M059J (cell line): ENCODE data around the gene ASS1. TPM values are rescaled to one million over a fixed set of nuclear protein-coding genes. Genes with fewer than 3 reads are reported as not detected.

Experiments
- DNase-seq: peaks from one replicate; pipeline ENCODE4 v3.0.0-alpha.2; 2012; ENCODE audit warnings: low read depth
- total RNA-seq: library from RNA; depleted of rRNA; stranded (reverse); fragments of >200 nt; shearing (Covaris generic); gene quantifications from 2 replicates; pipeline ENCODE4 v1.2.3, GENCODE V29; 2014

Gene ASS1
- total RNA-seq, 1 experiment from 2014 or later: 0.74 TPM

DNA sequence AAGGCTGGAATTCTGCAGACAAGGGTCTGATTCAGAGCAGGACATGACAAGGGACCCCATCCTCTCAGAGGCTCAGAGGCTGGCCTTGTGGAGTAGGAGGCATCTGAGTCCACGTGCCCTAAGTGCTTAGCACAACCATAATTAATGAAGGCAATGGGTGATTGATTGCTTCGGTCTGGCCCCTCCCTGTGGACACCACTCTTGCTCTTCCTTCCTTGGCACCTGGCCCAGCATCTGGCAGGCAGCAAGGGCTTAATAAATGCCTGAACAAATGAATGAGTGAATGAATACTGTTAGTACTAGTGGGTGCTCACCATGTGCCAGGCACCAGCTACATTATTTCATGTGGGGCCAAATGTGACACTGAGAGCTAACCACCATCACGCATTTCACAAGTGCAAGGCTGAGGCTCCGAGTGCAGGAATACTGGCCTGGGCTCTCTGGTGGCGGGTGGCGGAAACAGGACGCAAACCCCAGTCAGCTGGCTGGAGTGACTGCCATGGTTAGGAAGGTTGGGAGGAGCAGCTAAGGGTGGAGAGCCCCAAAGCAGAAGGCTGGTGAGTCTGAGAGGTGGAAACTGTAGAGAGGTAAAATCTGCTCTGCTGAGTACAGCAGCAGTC lies 53.6 kb downstream of the ASS1 start:
- no peak for DNase-seq

GRCh38 chr9:130498918-130499698 lies 54.3 kb downstream of the ASS1 start:
- DNase-seq: no peak

GRCh38 chr9:130499804-130500263 lies 55.1 kb downstream of the ASS1 start:
- DNase-seq: peak; percentile 63

DNA sequence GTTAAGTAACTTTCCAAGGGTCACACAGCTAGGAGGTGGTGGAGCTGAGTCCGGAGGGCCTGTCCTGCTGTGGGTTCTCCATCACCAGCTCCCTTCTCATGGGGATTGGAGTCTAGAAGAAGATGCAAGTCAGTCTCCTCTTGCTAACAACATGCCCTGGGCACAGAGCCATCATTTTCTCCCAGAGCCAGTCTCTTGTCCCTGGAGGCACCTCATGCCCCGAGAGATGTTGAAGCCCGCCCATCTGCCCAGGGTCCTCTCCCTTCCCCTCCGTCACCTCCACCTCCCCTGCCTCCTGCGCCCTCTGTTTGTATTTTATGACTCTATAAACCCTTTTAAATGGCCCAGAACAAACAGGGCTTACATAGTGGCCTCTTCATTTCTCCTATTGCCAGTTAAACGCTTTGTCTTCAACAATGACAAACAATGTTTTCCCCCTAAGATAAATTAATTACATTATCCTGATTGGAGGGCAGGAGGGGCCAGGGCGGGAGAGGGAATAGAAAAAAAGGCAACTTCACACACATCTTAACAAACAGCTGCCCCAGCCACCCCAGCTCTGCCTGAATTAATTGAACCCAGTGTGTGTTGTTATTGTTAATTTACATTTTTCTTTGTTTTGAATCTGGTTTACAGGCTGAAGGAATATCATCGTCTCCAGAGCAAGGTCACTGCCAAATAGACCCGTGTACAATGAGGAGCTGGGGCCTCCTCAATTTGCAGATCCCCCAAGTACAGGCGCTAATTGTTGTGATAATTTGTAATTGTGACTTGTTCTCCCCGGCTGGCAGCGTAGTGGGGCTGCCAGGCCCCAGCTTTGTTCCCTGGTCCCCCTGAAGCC lies 55.8 kb downstream of the ASS1 start:
- peak; percentile 22 for DNase-seq

GRCh38 chr9:130501639-130502038 lies 56.9 kb downstream of the ASS1 start:
- DNase-seq: no peak

DNA sequence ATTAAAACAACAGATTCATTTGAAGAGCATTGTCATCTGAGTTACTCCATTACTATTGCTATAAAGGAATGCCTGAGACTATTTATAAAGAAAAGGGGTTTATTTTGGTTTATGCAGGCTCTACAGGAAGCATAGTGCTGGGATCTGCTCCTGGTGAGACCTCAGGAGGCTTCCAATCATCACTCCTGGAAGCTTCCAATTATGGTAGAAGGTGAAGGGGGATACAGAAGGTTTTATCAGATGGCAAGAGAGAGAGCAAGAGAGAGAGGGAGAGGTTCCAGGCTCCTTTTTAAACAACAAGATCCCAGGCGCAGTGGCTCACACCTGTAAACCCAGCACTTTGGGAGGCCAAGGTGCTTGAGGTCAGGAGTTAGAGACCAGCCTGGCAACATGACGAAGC lies 63.5 kb downstream of the ASS1 start:
- DNase-seq: no peak

GRCh38 chr9:130512199-130512598 lies 67.4 kb downstream of the ASS1 start:
- DNase-seq: no peak

DNA sequence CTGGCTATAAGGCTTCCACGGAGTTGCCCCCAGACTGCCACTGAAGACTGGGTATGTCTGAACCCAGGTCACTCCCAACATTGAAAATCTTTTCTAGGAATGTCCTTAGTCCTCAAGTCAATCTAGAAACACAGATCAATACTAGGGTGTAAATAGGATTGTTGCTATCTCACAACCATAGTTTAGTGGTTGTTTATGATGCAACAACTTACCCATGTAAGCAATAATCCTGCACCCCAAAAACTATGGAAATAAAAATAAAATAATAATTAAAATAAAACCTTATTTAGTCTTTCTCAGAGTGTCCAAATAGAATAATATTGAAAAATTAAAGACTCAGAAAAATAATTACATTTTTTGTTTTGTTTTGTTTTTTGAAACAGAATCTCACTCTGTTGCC lies 68.3 kb downstream of the ASS1 start:
- DNase-seq: no peak

- no peak for DNase-seq
Measured at GRCh38 chr9:130518233-130518632, 73.5 kb downstream of the ASS1 start.

DNA sequence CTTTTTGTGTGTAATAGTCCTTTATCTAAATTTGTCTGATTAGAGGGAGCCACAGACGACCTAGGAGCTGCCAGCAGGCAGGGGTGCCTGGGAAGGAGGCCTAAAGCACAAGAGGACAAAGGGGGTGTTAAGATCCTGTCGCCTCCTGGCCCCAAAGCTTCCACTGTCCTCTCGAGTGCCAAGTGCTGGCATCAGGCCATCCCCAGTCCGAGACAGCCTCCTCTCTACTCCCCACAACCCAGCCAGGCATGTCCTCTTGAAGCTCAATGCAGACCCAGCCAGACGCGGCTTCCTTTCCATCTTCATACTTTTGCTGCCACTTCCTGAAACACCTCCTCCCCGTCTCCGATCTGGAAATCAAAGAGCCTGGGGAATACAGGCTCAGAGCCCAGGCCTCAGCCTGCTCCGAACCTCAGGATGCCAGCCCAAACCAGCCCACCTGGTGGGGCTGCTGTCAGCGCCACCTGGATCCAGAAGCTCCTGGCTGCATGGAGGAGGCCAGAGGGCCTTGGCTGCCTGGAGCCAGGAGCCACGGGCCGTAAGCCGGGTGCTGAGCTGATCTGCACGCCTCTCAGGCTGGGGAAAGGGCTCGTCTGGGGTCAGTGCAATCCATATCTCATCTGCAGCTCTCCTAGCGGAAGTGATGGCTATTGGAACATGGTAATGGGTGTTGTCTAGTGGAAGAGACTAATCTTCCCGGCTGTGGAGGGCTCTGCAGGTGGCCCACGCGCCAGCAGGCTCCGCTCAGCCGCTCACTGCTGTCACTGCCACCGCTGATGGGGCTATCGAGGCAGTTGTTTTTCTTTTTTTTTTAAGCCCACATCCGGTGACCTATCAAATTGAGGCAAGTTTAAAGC lies 74.4 kb downstream of the ASS1 start:
- no peak for DNase-seq

DNA sequence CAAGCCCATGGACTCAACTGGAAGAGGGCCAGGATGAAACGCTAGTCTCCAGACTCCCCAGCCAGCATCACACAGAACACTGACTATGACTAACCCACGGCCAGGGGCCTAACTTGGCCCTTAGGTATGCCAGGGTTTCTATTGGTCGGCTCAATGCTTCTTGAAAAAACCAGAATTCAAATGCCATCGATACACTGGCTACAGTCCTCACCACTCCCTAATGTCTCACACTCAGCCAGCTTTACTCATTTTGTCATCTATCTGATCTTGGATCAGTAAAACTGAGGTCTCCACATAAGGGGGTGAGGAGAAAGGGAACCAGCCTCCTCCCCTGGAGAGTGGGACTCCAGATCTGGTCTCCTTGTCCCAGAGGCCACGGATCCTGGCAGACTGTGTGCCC lies 75.2 kb downstream of the ASS1 start:
- no peak for DNase-seq

GRCh38 chr9:130521715-130522114 lies 77.0 kb downstream of the ASS1 start:
- DNase-seq: no peak

DNA sequence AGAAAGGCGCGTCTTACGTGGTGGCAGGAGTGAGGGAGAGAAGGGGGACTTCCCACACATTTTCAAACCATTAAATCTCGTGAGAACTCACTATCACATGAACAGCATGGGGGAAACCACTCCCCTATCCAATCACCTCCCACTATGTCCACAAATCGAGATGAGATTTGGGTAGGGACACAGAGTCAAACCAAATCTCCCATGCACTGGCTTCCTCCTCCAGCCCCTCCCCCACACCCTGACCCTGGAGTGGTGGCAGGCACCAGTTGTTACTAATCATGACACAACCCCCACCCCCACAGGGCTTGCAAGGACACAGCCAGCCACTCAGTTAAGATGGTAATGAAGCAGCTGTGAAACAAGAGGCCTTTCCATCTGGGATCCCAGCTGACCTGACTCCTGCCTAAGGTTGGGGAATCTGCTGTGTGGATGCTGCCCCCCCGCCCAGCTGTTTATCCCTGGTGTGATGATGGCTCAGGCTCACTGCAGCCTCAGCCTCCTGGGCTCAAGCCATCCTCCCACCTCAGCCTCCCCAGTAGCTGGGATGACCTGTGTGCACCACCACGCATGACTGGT lies 77.6 kb downstream of the ASS1 start:
- DNase-seq: no peak

- DNase-seq: no peak
Measured at GRCh38 chr9:130523921-130524320, 79.2 kb downstream of the ASS1 start.

- no peak for DNase-seq
Measured at GRCh38 chr9:130526193-130526853, 81.6 kb downstream of the ASS1 start.

DNA sequence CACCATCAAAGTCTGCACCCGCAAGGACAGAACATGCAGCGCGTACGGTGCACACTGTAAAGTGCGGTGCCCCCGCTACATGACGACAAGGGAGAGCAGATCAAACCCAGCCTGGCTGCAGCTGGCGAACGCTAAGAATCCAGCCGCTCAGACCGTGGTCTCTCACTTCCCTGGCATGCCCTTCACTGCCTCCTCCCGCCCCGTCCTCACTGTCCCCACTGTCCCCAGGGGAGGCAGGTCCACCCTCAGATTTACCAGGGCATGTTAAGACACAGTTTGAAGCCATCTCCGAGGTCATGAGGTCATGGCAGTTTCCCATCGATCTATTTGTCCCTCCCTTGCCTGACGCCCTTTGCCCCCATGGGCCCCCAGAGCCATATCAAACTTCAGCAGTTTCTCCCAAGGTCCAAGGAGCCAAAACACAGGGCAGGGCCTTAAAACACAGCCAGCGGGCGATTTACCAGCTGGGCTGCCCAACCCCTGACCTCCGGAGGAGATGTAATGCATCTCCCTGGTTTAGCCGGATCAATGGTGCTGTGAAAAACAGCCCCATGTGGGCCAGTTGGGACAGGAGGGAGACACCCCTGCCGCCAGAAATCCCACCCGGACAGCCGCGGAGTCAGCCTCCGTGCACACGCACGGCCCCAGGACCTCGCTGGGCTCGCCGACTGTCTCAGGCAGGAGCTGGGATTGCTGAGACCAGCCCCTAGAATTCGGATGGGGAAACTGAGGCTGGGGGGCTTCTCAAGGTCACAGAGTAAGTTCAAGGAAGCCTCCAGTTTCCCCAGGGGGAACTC lies 82.3 kb downstream of the ASS1 start:
- no peak for DNase-seq

GRCh38 chr9:130527651-130528310 lies 83.0 kb downstream of the ASS1 start:
- no peak for DNase-seq

GRCh38 chr9:130528674-130529073 lies 83.9 kb downstream of the ASS1 start:
- DNase-seq: no peak

- no peak for DNase-seq
Measured at GRCh38 chr9:130530938-130531337, 86.2 kb downstream of the ASS1 start.
